ENCODE results near the gene BAIAP3.
"Not testable (repeated sequence)": the region's sequence is repeated elsewhere in the genome, so short reads cannot be mapped to it uniquely, and the experiment has no call there.

The BAIAP3 gene

GRCh38 chr16:1317479-1318267 is 15.8 kb upstream of the BAIAP3 start:
- DNase-seq (ENCODE audit: extremely low read depth in 1 of 2, low read depth in 1 of 2) = no peak

GRCh38 chr16:1318268-1318545 is 15.2 kb upstream of the BAIAP3 start:
- no peak for DNase-seq (ENCODE audit: extremely low read depth in 1 of 2, low read depth in 1 of 2)

- DNase-seq (ENCODE audit: extremely low read depth in 1 of 2, low read depth in 1 of 2) = no peak
These were observed 14.4 kb upstream of the BAIAP3 start for GRCh38 chr16:1319041-1319440.

- no peak for DNase-seq (ENCODE audit: extremely low read depth in 1 of 2, low read depth in 1 of 2)
These were observed 13.3 kb upstream of the BAIAP3 start for GRCh38 chr16:1320097-1320496.

- DNase-seq (ENCODE audit: extremely low read depth in 1 of 2, low read depth in 1 of 2) = no peak
These were observed 12.7 kb upstream of the BAIAP3 start for GRCh38 chr16:1320658-1321240.

- no peak for DNase-seq (ENCODE audit: extremely low read depth in 1 of 2, low read depth in 1 of 2)
These were observed 11.0 kb upstream of the BAIAP3 start for GRCh38 chr16:1322407-1322806.

GRCh38 chr16:1323296-1324239 is 9.9 kb upstream of the BAIAP3 start:
- DNase-seq (ENCODE audit: extremely low read depth in 1 of 2, low read depth in 1 of 2) = no peak

- DNase-seq (ENCODE audit: extremely low read depth in 1 of 2, low read depth in 1 of 2) = no peak
These were observed 9.1 kb upstream of the BAIAP3 start for GRCh38 chr16:1324286-1324826.

- no peak for DNase-seq (ENCODE audit: extremely low read depth in 1 of 2, low read depth in 1 of 2)
These were observed 8.2 kb upstream of the BAIAP3 start for GRCh38 chr16:1325261-1325660.

- DNase-seq (ENCODE audit: extremely low read depth in 1 of 2, low read depth in 1 of 2) = no peak
These were observed 7.6 kb upstream of the BAIAP3 start for GRCh38 chr16:1325673-1326371.

- DNase-seq (ENCODE audit: extremely low read depth in 1 of 2, low read depth in 1 of 2) = no peak
These were observed 7.1 kb upstream of the BAIAP3 start for GRCh38 chr16:1326391-1326790.

GRCh38 chr16:1326946-1327618 is 6.4 kb upstream of the BAIAP3 start:
- no peak for DNase-seq (ENCODE audit: extremely low read depth in 1 of 2, low read depth in 1 of 2)

- DNase-seq (ENCODE audit: extremely low read depth in 1 of 2, low read depth in 1 of 2) = no peak
These were observed 5.9 kb upstream of the BAIAP3 start for GRCh38 chr16:1327619-1327947.

- DNase-seq (ENCODE audit: extremely low read depth in 1 of 2, low read depth in 1 of 2) = not testable (repeated sequence)
These were observed 5.3 kb upstream of the BAIAP3 start for GRCh38 chr16:1328136-1328535.

- DNase-seq (ENCODE audit: extremely low read depth in 1 of 2, low read depth in 1 of 2) = not testable (repeated sequence)
These were observed 4.5 kb upstream of the BAIAP3 start for GRCh38 chr16:1328961-1329360.

- DNase-seq (ENCODE audit: extremely low read depth in 1 of 2, low read depth in 1 of 2) = no peak
These were observed 3.1 kb upstream of the BAIAP3 start for GRCh38 chr16:1330260-1330914.

- DNase-seq (ENCODE audit: extremely low read depth in 1 of 2, low read depth in 1 of 2) = no peak
These were observed 2.3 kb upstream of the BAIAP3 start for GRCh38 chr16:1330931-1331711.

GRCh38 chr16:1331712-1332617 is 1.5 kb upstream of the BAIAP3 start:
- DNase-seq (ENCODE audit: extremely low read depth in 1 of 2, low read depth in 1 of 2) = no peak
